ELF-1 (cell line): ENCODE data around the gene ATG4B.

ENCODE experiments used
- DNase-seq: peaks from one replicate; pipeline ENCODE4 v3.0.0-alpha.2; 2016; ENCODE audit warnings: low read depth, low spot score

Gene ATG4B

GRCh38 chr2:241613017-241613780, 24.3 kb upstream of the ATG4B start:
- DNase-seq, result no peak

GRCh38 chr2:241615041-241615440, 22.5 kb upstream of the ATG4B start:
- no peak for DNase-seq

DNA sequence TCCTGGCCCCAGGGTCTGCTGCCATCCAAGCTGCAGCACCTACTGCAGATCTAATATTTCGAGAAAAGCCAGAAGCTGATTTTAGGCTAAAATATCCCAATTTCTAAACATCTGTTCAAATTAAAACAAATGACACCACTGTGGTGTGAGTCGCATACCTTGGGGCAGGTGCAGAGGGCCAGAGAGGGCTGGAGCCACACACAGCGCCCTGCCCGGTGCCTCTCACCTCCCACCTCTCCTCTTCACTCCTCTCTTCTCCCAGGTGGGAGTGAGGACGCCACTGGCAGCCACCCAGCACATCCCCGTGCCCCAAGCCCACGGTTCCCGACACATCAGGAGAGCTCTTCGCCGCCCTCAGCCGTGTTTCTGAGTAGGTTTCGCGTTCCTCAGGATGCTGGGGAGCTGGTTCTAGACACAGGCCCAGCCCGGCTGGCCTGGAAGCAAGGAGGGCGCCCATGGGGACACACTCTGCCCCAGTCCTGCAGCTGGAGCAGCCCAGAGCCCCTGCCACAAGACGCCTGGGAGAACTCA, 21.9 kb upstream of the ATG4B start:
- no peak for DNase-seq

DNA sequence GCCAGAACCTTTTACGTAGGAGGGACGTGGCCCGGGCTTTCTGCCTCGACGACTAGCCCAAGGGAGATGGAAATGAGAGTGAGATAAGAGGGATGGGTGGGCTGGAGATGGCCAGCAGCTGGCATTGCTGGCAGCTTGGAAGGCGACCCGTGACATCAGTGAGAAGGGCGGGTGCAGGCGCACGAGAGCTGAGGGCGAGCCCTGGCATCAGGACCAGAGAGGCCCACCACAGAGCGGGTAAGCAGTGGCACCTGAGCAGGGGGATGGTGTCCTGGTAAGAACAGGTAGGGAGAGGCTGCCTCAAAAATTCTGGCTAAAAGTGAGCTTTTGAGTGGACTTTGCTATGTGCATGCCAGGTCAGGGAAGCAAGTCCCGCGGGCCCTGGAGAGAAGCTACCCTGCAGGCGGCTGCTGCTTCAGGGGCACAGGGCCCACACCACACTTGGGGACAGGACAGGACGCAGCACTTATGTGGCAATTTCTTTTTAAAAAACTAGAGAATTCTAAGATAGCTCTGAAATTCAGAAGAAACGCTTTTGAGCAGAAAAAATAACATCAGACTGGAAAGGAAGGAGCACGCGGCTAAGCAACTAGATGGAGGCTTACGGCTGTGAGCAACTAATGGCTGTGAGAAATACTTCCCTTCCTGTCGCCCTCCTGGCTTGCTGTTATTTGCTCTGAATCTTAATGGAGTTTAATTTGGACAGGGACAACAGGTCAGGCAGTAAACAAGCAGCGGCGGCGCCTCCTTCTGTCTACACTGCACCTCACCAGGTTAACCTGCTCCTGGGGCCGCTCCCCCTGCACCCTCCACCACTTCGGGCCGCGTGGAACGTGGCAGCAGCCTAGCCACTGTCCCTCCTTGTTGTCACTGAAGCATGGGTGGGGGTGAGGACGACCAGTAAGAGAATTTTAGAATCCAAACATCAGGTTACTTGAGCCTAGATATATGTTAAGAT, 21.0 kb upstream of the ATG4B start:
- no peak for DNase-seq

GRCh38 chr2:241617431-241618154, 19.9 kb upstream of the ATG4B start:
- DNase-seq, result peak; percentile 22

DNA sequence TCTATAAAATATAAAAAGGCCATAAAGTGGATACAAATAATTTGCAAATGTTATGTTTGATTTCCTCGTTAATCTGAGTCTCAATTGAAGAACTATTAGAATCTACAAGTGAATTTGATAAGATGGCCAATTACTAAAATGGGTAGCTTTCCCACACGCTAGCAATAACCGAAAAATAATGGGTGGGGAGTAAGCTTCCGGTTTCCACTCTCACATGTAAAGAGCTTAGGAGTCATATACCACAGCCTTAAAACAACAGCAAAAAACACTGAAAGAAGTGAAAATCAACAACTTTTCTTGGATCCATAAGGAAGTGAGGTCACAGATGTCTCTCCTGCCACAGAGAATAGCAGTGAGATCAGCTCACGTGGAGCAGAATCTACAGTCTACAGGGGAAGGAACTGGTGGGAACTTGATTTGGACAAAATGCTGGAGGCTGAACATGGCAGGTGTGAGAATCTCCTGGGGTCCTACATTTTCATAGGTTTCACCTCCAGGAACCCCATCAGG, 19.1 kb upstream of the ATG4B start:
- DNase-seq, result no peak

DNA sequence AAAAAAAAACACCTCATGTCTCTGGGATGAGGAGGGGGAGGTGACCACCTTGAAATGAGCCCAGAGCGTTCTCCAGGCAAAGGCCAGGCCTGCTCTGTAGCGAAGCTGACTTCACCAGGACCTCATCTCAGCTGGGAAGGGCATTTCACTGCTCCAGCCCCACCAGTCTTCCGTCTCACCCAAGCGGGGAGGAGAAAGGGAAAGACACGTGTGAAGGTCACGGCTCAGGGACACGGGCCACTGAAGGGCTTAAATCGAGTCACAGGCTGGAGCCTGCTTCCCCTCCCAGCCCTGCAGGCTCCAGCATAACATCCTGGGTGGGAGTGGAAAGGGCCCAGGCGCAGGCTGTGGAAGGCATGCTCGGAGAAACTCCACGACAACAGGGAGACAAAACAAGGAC, 18.7 kb upstream of the ATG4B start:
- no peak for DNase-seq

- DNase-seq, result no peak
Measured at GRCh38 chr2:241619597-241620418, 17.7 kb upstream of the ATG4B start.

DNA sequence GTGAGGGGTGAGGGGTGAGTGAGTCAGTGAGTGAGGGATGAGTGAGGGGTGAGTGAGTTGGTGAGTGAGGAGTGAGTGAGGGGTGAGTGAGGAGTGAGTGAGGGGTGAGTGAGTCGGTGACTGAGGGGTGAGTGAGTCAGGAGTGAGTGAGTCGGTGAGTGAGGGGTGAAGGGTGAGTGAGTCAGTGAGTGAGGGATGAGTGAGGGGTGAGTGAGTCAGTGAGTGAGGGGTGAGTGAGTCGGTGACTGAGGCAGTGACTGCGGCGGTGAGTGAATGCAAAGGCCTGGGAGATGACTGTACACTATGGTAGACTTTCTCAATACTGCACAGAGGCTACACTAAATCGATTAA, 17.1 kb upstream of the ATG4B start:
- no peak for DNase-seq

DNA sequence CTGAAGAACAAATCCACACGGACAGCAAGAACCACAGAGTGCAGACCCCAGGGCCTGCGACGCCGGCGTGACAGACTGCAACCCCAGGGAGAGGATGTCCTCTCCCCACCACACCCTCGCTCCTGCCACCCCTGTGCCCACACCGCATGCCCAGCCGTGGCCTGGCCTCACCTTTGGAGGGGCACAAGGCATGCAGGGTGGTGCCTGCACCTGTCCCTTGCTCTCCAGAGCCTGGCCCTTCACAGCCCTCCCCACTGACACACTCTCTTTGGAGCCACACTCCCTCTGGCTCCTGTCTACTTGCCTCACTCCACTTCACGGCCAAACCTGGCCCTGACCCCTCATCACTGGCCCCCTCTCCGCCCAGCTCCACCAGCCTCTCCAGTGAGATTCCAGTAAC, 9.8 kb upstream of the ATG4B start:
- no peak for DNase-seq

DNA sequence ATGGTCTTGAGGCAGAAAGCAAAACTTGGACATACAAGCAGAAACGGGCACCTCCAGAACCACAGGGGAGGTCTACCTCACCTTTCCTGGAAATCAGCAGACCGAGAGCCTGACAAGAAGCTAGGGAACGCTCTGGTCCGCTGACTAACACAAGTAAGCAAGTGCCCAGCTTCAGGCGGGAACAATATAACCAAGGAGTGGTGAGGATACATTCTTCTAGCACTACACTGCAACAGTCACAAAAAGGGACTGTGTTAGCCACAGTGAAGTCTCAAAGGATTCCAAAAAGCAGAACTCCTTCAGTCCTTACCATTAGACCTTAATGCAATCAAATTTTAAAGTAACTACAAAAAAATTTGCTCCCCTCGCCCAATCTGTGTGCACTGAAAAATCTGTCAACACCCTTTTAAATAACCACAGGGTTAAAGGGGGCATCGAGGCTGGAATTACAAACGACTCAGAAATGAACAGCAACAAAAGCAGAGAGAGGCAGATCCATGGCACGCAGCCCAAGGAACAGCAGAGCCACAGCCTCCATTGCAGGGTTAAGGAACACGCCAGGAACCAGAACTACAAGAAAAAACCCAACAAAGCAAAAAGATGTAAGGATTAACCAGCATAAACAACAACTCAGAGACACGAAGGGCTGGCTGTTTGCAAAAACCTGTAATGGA, 7.6 kb upstream of the ATG4B start:
- DNase-seq, result no peak

DNA sequence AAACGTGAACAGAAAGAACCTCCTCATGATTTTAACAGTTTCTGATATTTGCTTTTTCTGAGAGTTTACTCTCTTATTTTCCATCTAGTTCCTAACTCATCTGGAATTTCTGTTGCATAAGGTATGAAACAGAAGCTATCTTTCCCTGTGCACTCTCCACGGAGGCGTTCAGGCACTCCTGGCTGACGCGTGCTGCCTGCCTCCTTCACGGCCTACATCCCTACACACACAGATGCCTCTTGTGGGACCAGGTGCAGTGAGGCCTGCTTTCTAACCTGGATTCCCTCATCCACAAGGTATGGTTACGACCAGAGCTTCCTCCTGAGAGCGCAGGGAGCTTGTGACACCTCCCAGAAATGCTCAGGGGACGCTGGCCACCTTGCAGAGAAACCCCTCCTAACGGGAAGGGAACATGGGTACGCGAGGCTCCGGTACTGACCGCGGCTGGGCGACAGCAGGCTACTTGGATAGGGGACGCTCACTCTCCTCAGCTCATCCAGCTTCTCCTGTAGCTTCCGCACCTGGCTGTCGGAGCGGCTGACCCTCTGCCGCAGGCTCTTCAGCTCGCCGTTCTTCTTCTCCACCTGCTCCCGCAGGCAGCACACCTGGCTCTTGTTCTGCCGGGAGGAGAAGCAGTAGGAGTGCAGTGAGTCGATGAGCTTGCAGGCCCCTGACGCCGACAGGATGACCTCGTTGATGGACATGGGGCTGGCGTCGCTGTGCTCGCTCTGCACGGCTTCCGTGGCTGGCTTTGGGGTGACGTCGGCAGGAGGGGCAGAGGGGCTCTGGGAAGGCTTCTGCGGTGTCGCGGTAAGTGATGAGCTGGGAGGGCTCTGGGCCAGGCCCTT, 4.8 kb upstream of the ATG4B start:
- DNase-seq, result no peak

GRCh38 chr2:241633561-241633960, 3.9 kb upstream of the ATG4B start:
- no peak for DNase-seq

DNA sequence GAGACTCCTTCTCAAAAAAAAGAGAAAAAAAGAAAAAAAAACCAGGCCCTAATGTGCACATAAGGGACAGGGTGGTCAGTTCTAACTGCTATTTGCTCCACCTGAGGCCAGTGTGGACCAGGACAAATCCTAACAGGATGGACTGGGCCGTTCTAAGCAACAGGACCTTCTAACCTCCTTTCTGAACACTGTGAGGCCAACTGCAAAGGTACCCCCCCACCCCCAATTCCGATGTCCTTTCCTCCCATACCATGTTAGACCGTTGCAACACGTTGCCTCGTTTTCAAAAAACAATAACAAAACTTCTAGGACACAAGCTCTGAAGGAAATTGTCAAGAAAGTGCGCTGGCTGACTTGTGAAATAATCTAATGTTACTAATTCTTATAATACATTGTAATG, 1.7 kb upstream of the ATG4B start:
- DNase-seq, result no peak

DNA sequence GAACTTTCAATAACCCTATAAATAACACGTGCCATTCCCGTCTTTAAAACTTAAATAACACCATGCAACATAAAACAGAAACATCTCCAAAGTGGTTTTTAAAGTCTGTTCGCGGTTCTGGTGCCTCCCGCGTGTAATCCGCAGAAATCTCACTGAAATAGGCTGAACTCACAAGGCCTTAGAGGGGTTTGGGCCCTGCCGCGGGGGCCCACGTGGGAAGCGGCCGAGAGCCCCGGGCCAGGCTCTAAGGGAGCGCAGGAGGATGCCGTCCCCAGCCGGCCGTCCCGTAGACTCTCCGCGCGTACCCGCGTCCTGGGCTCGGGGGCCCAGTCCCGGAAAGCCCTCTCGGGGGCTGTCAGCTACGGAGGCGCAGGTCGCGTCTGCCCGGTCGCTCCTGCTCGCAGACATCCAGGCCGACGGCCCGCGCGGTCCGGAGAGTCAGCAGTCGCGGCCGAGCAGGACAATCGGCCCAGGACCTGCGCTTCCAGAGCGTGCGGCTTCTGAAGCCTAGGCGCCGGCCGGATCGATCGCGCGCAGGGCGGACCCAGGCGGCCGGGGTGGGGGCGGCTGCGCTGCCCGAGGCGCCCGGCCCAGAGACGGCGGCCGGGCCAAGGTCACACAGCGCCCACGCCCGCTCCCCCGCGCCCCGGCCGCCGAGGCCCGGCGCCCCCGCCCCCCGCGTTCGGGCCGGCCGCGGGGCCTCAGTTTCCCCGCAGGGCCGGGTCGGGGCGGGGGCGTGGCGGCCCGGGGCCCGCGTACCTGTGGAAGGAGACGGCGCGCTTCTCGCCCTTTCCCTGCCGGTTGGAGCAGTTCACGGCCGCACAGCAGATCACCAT, 1.1 kb upstream of the ATG4B start:
- DNase-seq, result peak; percentile 69

DNA sequence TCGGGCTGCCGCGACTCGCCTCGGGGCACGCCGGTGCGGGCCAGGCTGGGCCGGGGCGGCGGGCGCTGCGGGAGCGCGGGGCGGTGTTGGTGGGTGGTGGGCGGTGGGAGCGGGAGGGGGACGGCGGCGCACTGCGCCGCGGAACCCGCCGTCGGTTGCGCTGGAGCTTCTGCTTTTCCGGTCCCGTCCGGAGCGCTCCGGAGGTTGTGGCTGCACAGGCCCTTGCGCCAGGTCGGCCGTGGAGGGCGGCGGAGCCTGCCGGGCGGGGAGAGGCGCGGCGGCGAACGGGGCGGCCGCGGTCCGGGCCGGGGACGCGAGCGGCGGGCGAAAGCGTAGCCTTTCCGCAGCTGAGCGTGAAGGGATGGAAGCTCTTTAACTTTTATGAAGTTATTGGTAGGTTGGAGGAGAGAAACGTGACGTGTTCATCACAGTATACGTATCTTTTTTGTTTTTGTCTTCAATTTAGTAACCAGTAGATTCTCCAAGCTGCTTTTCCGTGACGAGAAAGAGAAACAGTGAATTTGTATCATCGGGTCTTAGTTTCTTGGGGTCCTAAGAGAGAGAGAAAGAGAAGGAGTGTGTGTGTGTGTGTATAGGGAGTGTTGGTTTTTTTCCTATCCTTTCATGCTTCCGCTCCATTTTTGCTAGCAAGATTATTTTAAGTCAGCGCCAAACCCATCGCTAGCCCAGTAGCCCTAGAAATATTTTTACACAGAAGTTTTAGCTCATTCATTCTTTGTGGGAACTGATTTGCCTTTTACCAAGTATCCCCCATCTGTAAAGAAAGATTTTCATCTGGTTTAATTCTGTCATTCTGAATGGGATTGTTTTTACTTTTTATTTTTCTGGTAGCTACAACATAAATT, 535 bp downstream of the ATG4B start:
- DNase-seq, result no peak

GRCh38 chr2:241638940-241639339, 1.4 kb downstream of the ATG4B start:
- no peak for DNase-seq

- DNase-seq, result no peak
Measured at GRCh38 chr2:241639385-241639784, 1.9 kb downstream of the ATG4B start.
